ENCODE measurements around the gene AKR1A1.

Gene AKR1A1

GRCh38 chr1:45615885-45616284, 65.3 kb downstream of the AKR1A1 start:
- no peak for DNase-seq (ENCODE audit: low read depth in 1 of 2, low spot score in 1 of 2)

GRCh38 chr1:45617618-45618017, 67.0 kb downstream of the AKR1A1 start:
- DNase-seq (ENCODE audit: low read depth in 1 of 2, low spot score in 1 of 2), result no peak

- no peak for DNase-seq (ENCODE audit: low read depth in 1 of 2, low spot score in 1 of 2)
These were observed 68.7 kb downstream of the AKR1A1 start for GRCh38 chr1:45619149-45619921.
